OCI-LY1 (cell line): ENCODE measurements around the gene YWHAH.

Experiments used
- H2AFZ ChIP-seq: fragments of 200-600 bp; sonication (generic), shearing (Covaris generic); 2 replicates; pipeline ENCODE4 v1.6.0; 2014; ENCODE audit warnings: antibody characterized with exemption, mild to moderate bottlenecking, low read length
- H3F3A ChIP-seq: fragments of 200-600 bp; sonication (generic), shearing (Covaris generic); 2 replicates; pipeline ENCODE4 v1.6.0; 2014; ENCODE audit warnings: mild to moderate bottlenecking, antibody characterized with exemption, low read length, moderate library complexity; ENCODE audit not compliant: insufficient read depth
- H3K27ac ChIP-seq: fragments of 200-600 bp; sonication (generic); 2 replicates; pipeline ENCODE4 v1.5.1; 2014; ENCODE audit warnings: low read length, mixed run types, mild to moderate bottlenecking, low read depth; ENCODE audit not compliant: poor library complexity, severe bottlenecking
- H3K27me3 ChIP-seq: fragments of 200-600 bp; sonication (generic); 2 replicates; pipeline ENCODE4 v1.6.0; 2014; ENCODE audit warnings: antibody characterized with exemption, mild to moderate bottlenecking, low read length, moderate library complexity; ENCODE audit not compliant: insufficient read depth
- H3K36me3 ChIP-seq: fragments of 200-600 bp; sonication (generic); 2 replicates; pipeline ENCODE4 v1.6.1; 2014; ENCODE audit warnings: mild to moderate bottlenecking, antibody characterized with exemption, low read length, moderate library complexity, mixed read lengths; ENCODE audit not compliant: insufficient read depth
- H3K4me1 ChIP-seq: fragments of 200-600 bp; sonication (generic); 2 replicates; pipeline ENCODE4 v1.5.1; 2014; ENCODE audit warnings: mild to moderate bottlenecking, low read length, moderate library complexity; ENCODE audit not compliant: insufficient read depth, severe bottlenecking
- H3K4me2 ChIP-seq: fragments of 200-600 bp; sonication (generic), shearing (Covaris generic); 2 replicates; pipeline ENCODE4 v1.6.1; 2014; ENCODE audit warnings: low read length
- H3K4me3 ChIP-seq: fragments of 200-600 bp; sonication (generic); 2 replicates; pipeline ENCODE4 v1.5.1; 2014; ENCODE audit warnings: low read length, low read depth, mild to moderate bottlenecking, mixed read lengths; ENCODE audit not compliant: poor library complexity, severe bottlenecking
- H3K79me2 ChIP-seq: fragments of 200-600 bp; shearing (Covaris generic); 2 replicates; pipeline ENCODE4 v1.6.1; 2016; ENCODE audit warnings: mixed run types, low read length, mixed read lengths; ENCODE audit not compliant: insufficient read depth
- H3K9ac ChIP-seq: fragments of 200-600 bp; sonication (generic), shearing (Covaris generic); 2 replicates; pipeline ENCODE4 v1.6.1; 2014; ENCODE audit warnings: mild to moderate bottlenecking, low read length, mixed read lengths
- H3K9me2 ChIP-seq: fragments of 200-600 bp; sonication (generic), shearing (Covaris generic); 2 replicates; pipeline ENCODE4 v1.6.1; 2014; ENCODE audit warnings: low read depth, mild to moderate bottlenecking, low read length, mixed read lengths
- H3K9me3 ChIP-seq: fragments of 200-600 bp; shearing (Covaris generic); 2 replicates; pipeline ENCODE4 v1.6.1; 2014; ENCODE audit warnings: low read length, mixed read lengths
- H4K20me1 ChIP-seq: fragments of 200-600 bp; sonication (generic), shearing (Covaris generic); 2 replicates; pipeline ENCODE4 v1.6.0; 2016; ENCODE audit warnings: mild to moderate bottlenecking, low read length; ENCODE audit not compliant: insufficient read depth
- EZH2 ChIP-seq: fragments of 200-600 bp; sonication (generic), shearing (Covaris generic); IDR thresholded peaks from 2 replicates; pipeline ENCODE4 v1.8.0; 2017; ENCODE audit warnings: borderline replicate concordance, mixed run types, mild to moderate bottlenecking, antibody characterized with exemption, low read length, moderate library complexity, mixed read lengths
- TF ChIP-seq, protein P1 (sequence below): fragments of 200-600 bp; sonication (generic), shearing (Covaris generic); IDR thresholded peaks from 2 replicates; pipeline ENCODE4 v1.5.1; 2017; ENCODE audit warnings: mild to moderate bottlenecking, antibody characterized with exemption, low read length, moderate library complexity, mixed read lengths

Gene YWHAH

GRCh38 chr22:31923747-31924146 lies 20.6 kb upstream of the YWHAH start:
- H3K9me2 ChIP-seq, result no peaks in the 10 kb centered on the region
- H3K4me2 ChIP-seq, result no peak overlapping the region
- H3K9ac ChIP-seq, result no peak overlapping the region
- no peaks in the 10 kb centered on the region for H4K20me1 ChIP-seq
- H3K9me3 ChIP-seq, result no peaks in the 10 kb centered on the region
- no peak overlapping the region for H3K27ac ChIP-seq
- H3K79me2 ChIP-seq, result no peaks in the 10 kb centered on the region
- TF ChIP-seq EZH2, result no peak
- TF ChIP-seq, protein P1, sequence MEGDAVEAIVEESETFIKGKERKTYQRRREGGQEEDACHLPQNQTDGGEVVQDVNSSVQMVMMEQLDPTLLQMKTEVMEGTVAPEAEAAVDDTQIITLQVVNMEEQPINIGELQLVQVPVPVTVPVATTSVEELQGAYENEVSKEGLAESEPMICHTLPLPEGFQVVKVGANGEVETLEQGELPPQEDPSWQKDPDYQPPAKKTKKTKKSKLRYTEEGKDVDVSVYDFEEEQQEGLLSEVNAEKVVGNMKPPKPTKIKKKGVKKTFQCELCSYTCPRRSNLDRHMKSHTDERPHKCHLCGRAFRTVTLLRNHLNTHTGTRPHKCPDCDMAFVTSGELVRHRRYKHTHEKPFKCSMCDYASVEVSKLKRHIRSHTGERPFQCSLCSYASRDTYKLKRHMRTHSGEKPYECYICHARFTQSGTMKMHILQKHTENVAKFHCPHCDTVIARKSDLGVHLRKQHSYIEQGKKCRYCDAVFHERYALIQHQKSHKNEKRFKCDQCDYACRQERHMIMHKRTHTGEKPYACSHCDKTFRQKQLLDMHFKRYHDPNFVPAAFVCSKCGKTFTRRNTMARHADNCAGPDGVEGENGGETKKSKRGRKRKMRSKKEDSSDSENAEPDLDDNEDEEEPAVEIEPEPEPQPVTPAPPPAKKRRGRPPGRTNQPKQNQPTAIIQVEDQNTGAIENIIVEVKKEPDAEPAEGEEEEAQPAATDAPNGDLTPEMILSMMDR, result no peak
- H3F3A ChIP-seq, result no peaks in the 10 kb centered on the region
- H3K4me1 ChIP-seq, result no peaks in the 10 kb centered on the region
- H3K27me3 ChIP-seq, result no peaks in the 10 kb centered on the region; the same call in none of the 2 replicates
- H2AFZ ChIP-seq, result no peak overlapping the region
- H3K4me3 ChIP-seq, result no peak overlapping the region
- no peaks in the 10 kb centered on the region for H3K36me3 ChIP-seq

DNA sequence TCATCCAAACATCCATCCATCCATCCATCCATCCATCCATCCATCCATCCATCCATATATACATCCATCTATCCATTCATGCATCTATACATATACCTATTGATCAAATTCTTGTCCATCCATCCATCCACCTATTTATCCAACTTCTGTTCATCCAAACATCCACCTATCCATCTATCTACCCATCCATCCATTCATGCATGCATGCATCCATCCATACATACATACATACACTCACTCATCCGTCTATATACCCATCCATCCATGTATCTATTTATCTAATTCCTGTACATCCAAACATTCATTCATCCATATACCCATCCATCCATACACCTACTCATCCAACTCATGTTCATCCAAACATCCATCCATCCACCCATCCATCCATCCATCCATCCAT lies 19.3 kb upstream of the YWHAH start:
- Histone ChIP-seq H3F3A (no peaks in the 10 kb centered on the region), H3K4me1 (no peaks in the 10 kb centered on the region), H3K9me2 (no peaks in the 10 kb centered on the region), H3K27me3 (no peaks in the 10 kb centered on the region; the same call in none of the 2 replicates), H3K4me2 (no peak overlapping the region), H3K9ac (no peak overlapping the region), H3K79me2 (no peaks in the 10 kb centered on the region), H3K36me3 (no peaks in the 10 kb centered on the region), H3K27ac (no peak overlapping the region), H4K20me1 (no peaks in the 10 kb centered on the region), H2AFZ (no peak overlapping the region), H3K4me3 (no peak overlapping the region), H3K9me3 (no peaks in the 10 kb centered on the region)
- no peak for TF ChIP-seq EZH2
- TF ChIP-seq, protein P1, result no peak

- H4K20me1 ChIP-seq, result no peaks in the 10 kb centered on the region
- H3K27ac ChIP-seq, result no peak overlapping the region
- H3K4me3 ChIP-seq, result no peak overlapping the region
- H3K79me2 ChIP-seq, result no peaks in the 10 kb centered on the region
- H3K36me3 ChIP-seq, result no peaks in the 10 kb centered on the region
- no peak overlapping the region for H2AFZ ChIP-seq
- H3K9me2 ChIP-seq, result no peaks in the 10 kb centered on the region
- TF ChIP-seq, protein P1, result no peak
- TF ChIP-seq EZH2, result no peak
- no peak overlapping the region for H3K4me2 ChIP-seq
- H3K4me1 ChIP-seq, result no peaks in the 10 kb centered on the region
- no peaks in the 10 kb centered on the region; the same call in 1 of the 2 replicates for H3K27me3 ChIP-seq
- no peaks in the 10 kb centered on the region for H3K9me3 ChIP-seq
- H3F3A ChIP-seq, result no peaks in the 10 kb centered on the region
- H3K9ac ChIP-seq, result no peak overlapping the region
Measured at GRCh38 chr22:31926024-31926423, 18.3 kb upstream of the YWHAH start.
